A673 (cell line): ENCODE data around the gene TMEM108.

ENCODE experiments used
- CTCF ChIP-seq: fragments of 300-800, 200-600 bp; sonication (generic); conservative IDR thresholded peaks from 2 replicates; pipeline ENCODE4 v1.5.1; 2017; ENCODE audit warnings: low read depth, mild to moderate bottlenecking, antibody characterized with exemption, low read length, moderate library complexity, mixed read lengths
- EZH2 ChIP-seq: fragments of 200-600 bp; sonication (generic); IDR thresholded peaks from 2 replicates; pipeline ENCODE4 v1.6.1; 2017; ENCODE audit warnings: borderline replicate concordance, low read depth, mild to moderate bottlenecking, mixed read lengths, antibody characterized with exemption, low read length; ENCODE audit not compliant: poor library complexity, severe bottlenecking

- TF ChIP-seq EZH2: no peak
- TF ChIP-seq CTCF: peak; percentile 84
Measured at GRCh38 chr3:133040696-133041523, 2.7 kb downstream of the TMEM108 start.
